ENCODE data around the gene CAMKMT. TPM values are rescaled to one million over a fixed set of nuclear protein-coding genes. Genes with fewer than 3 reads are reported as not detected.

CAMKMT gene
- total RNA-seq, 1 experiment from 2014 or later: 17.4 TPM

DNA sequence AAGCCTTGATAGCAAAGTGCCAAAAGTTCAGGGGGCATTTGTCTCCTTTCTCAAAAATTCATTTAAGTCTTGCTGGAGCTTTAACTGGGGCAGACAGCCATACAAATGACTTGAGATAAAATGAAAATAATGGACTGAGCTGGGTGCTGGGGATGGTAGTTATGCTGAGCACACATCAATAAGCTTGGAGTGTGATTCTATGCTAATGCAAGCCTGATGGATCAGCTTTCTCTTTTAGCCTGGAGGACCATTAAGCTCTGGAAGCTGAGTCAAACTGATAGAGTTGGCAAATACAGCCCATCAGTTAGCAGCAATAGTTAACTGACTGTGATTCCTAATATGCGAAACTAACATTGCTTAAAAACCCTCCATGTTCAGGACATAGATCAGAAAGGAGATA, 98.0 kb downstream of the CAMKMT start:
- Histone ChIP-seq H3K56ac (ENCODE audit: insufficient read length, low read depth, low read length) (no peak overlapping the region), H4K5ac (ENCODE audit: insufficient read length, low read depth, low read length) (no peak overlapping the region), H3K23ac (ENCODE audit: insufficient read length, low read depth, low read length) (no peak overlapping the region), H3K27me3 (ENCODE audit: insufficient read depth, low read length) (no peaks in the 10 kb centered on the region), H3K27ac (ENCODE audit: insufficient read length, low read depth, low read length) (no peak overlapping the region), H2BK120ac (ENCODE audit: low read depth, low read length, poor library complexity, severe bottlenecking) (no peak overlapping the region), H3K4me1 (ENCODE audit: insufficient read depth, low read length) (peaks cover 16% of the 10 kb centered on the region), H2BK20ac (ENCODE audit: low read depth, low read length, poor library complexity, severe bottlenecking) (no peak overlapping the region), H3K4me2 (ENCODE audit: insufficient read depth, insufficient read length, low read length) (no peak overlapping the region), H2BK12ac (ENCODE audit: insufficient read length, low read depth, low read length) (no peak overlapping the region), H2AFZ (ENCODE audit: low read length) (no peak overlapping the region), H3K23me2 (ENCODE audit: insufficient read length, low read depth, low read length, poor library complexity, severe bottlenecking) (no peaks in the 10 kb centered on the region), H3K4ac (ENCODE audit: low read depth, low read length) (no peak overlapping the region), H3K79me1 (ENCODE audit: insufficient read depth, low read depth, low read length, poor library complexity, severe bottlenecking) (no peaks in the 10 kb centered on the region), H4K20me1 (ENCODE audit: control insufficient read depth, insufficient read depth, insufficient read length) (no peaks in the 10 kb centered on the region), H3K9me3 (ENCODE audit: control insufficient read depth, low read depth, low read length) (no peaks in the 10 kb centered on the region), H2BK5ac (ENCODE audit: insufficient read length, low read length) (no peak overlapping the region), H3K9ac (ENCODE audit: extremely low read depth, insufficient read length, low read length) (no peak overlapping the region), H3K14ac (ENCODE audit: insufficient read depth, low read length) (no peak overlapping the region), H3K79me2 (ENCODE audit: insufficient read depth, low read length) (no peaks in the 10 kb centered on the region), H4K91ac (ENCODE audit: insufficient read length, low read depth, low read length) (no peak overlapping the region), H3T11ph (ENCODE audit: low read length) (no peak overlapping the region), H4K8ac (replicated peaks; ENCODE audit: insufficient read length, low read depth, low read length) (no peak overlapping the region), H2BK15ac (ENCODE audit: low read depth, low read length) (no peak overlapping the region), H2AK5ac (ENCODE audit: insufficient read length, low read length) (no peak overlapping the region), H3K18ac (ENCODE audit: insufficient read length, low read depth, low read length) (no peak overlapping the region)
- H3K4me3 Mint-ChIP-seq: no peak overlapping the region
- peaks cover 6 to 16% (median 14%) of the 10 kb centered on the region in 3 experiments for H3K36me3 Mint-ChIP-seq (ENCODE audit: insufficient read depth in 1 of 3, low read depth in 3 of 3)
- H3K27me3 Mint-ChIP-seq (ENCODE audit: low read depth): no peaks in the 10 kb centered on the region
- no CpG with 5 or more reads among the region's 1 CpG for WGBS (ENCODE audit: extremely low coverage, insufficient read length, low lambda C conversion rate)
- peak overlapping the region in 1 of 3 experiments; percentile 47; a peak in 2 of 7 replicates for H3K27ac Mint-ChIP-seq
- peaks cover 14 to 15% of the 10 kb centered on the region in 2 experiments for H3K9me3 Mint-ChIP-seq
- TF ChIP-seq, protein P1, sequence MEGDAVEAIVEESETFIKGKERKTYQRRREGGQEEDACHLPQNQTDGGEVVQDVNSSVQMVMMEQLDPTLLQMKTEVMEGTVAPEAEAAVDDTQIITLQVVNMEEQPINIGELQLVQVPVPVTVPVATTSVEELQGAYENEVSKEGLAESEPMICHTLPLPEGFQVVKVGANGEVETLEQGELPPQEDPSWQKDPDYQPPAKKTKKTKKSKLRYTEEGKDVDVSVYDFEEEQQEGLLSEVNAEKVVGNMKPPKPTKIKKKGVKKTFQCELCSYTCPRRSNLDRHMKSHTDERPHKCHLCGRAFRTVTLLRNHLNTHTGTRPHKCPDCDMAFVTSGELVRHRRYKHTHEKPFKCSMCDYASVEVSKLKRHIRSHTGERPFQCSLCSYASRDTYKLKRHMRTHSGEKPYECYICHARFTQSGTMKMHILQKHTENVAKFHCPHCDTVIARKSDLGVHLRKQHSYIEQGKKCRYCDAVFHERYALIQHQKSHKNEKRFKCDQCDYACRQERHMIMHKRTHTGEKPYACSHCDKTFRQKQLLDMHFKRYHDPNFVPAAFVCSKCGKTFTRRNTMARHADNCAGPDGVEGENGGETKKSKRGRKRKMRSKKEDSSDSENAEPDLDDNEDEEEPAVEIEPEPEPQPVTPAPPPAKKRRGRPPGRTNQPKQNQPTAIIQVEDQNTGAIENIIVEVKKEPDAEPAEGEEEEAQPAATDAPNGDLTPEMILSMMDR (conservative IDR thresholded peaks at IDR 0.05): no peak
- no peak for DNase-seq
- H3K4me1 Mint-ChIP-seq: peaks cover 59 to 62% of the 10 kb centered on the region in 2 experiments

All from H9 (cell line).